ENCODE data around the gene SPAG9.
A peak's percentile ranks its signal among the peaks of the same experiment; 100 is the strongest.

Gene SPAG9

DNA sequence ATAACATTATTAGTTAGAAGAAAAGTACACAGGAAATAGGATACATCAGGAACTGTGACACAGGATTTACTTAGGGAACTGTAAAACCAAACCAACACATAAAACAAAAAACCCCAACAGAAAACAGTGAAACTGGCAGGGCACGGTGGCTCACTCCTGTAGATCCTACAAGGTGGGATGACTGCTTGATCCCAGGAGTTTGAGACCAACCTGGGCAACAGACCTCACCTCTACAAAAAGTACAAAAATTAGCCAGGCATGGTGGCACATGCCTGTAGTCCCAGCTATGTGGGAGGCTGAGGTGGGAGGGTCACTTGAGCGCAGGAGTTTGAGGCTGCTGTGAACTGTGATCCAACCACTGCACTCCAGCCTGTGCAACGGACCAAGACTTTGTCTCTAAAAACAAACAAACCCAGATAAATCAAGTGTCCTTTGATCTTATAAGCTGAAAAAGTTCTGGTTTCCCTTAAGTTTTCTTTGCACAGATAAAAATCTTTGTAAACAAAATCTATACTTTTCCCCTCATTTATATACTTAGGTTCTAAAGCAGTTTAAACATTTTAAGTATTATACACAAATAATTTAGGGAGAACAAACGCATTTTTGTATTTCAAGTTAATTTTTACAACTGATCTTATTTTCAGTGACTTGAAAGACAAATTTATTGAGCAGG lies 143.0 kb downstream of the SPAG9 start:
- DNase-seq: no peak

DNA sequence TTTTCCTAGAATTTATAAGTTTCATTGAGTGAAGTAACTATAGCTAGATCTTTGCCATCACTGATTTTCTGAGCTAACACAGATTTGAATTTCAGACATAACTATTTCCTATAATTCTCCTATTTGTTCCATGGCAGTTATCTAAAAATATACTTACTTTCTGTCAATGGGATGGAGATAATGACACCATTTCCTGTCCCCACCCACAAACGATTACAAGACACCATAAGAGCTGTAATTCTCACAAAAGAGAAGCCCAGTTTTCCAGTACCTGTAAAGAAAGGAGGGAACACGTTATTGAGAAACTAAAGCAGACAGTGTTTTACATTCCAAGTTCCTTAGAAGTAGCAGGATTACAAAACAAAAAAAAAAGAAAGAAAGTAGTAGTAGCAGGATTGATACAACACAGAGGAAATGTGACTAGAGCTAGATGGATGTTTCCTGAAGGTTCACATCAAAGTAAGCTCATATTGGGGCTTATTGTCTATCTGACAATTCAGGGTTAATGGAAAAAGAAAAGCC lies 143.7 kb downstream of the SPAG9 start:
- no peak for DNase-seq

DNA sequence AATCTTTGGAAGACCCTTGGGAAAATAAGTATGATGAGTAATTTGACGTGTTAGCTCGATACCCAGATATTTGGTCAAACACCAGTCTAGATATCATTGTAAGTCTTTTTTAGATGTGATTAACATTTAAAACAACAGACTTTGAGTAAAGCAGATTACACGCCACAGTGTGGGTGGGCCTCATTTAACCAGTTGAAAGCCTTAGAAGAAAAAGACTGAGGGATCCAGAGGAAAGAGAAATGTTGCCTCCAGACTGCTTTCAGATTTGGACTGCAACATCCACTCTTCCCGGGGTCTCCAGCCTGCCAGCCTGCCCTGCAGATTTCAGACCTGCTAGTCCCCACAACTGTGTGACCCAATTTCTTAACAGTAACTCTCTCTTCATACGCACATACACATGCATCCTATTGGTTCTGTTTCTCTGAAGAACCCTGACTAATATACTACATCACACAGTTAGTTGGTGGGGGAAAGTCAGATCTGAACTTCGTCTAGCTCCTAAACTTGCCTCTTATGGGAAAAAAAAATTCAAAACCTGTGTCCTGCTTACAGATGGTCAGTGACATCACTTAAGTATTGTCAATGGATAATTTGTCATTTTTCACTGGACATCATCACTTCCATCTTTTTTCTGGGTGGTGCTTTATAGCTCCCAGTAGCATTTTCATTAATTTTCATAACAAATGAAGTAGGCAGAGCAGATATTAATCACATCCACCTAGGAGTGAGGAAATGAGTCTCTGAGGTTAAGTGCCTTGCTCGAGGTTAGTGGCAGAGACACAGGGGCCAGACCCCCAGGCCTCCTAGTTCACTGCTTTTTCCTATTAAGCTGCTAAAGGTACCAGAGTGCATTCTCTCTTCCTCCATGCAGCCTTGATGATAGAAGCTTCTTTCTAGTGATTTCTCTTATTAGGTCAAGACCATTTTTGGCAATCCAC lies 146.8 kb downstream of the SPAG9 start:
- DNase-seq: no peak

DNA sequence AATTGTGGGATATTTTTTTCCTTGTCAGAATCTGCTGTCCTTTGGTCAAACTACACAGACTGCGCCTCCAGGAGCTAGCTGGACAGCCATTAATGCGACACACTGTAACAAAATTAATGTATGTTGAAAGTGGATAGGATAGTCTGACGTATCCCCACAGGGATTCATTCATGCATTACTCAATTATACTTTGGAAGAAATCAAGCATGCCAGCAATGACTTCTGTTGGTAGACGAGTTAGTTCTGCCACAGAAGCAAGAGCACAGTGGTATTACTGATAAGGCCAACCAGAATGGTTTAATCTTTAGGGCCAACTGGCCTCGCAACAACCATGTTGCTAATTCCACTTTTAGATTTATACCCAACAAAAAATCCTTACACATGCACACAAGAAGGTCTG lies 148.1 kb downstream of the SPAG9 start:
- DNase-seq: no peak

DNA sequence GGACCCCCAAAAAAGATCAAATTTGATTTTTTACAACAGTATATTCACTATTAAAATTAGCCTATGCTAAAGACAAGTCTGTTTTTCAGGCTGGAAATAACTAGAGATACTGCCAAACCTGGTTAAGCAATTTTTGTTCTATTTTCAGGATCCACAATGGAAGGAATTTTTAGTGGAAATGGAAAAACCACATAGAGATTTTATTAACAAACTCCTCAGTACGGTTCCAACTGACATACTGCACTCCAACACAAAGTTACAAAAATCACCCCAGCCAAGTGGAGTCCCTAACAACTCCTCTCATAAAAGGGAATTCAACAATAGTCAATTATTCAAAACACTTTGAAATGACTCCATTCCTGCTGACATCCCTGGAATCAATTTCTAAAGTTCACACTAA lies 152.9 kb downstream of the SPAG9 start:
- DNase-seq: no peak

DNA sequence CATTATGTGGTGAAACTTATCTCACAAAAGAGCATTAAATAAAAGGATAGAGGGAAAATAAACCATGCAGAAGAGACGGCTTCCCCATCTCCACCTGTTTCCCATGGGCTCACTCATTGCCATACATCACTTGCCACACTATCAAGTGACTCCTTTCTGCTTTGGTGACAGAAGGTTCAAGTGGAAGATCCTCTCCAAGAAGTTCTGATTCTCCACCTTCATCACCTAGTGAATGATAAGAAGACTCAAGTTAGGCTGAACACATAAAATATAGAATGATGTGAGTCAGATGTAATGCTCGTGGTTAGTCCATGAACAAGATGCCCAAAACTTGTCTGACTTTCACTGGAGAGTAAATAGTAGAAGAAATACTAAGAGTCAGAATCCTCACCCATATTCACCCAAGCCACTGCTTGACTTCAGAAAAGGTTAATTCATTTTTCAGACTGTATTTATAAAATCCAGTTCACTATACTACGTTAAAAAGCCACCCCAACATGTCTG lies 154.5 kb downstream of the SPAG9 start:
- DNase-seq: no peak

DNA sequence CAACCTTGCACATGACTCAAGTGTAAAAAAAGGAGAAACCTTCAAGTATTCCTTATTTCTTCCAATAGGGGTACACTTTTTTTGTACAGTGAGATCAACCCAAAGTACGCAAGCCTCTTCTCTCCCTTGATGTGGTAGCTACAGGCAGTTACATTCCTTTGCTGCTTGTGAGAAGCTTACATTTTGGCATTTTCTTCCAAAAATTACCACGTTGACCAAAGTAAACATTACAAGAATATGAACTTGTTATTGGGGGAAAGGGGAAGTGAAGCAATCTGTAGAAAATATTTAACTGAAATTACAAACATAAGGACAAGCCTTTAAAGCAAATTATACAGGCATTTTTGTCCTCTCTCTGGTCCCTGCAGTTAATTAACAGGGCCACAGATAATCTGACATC lies 157.5 kb downstream of the SPAG9 start:
- no peak for DNase-seq

DNA sequence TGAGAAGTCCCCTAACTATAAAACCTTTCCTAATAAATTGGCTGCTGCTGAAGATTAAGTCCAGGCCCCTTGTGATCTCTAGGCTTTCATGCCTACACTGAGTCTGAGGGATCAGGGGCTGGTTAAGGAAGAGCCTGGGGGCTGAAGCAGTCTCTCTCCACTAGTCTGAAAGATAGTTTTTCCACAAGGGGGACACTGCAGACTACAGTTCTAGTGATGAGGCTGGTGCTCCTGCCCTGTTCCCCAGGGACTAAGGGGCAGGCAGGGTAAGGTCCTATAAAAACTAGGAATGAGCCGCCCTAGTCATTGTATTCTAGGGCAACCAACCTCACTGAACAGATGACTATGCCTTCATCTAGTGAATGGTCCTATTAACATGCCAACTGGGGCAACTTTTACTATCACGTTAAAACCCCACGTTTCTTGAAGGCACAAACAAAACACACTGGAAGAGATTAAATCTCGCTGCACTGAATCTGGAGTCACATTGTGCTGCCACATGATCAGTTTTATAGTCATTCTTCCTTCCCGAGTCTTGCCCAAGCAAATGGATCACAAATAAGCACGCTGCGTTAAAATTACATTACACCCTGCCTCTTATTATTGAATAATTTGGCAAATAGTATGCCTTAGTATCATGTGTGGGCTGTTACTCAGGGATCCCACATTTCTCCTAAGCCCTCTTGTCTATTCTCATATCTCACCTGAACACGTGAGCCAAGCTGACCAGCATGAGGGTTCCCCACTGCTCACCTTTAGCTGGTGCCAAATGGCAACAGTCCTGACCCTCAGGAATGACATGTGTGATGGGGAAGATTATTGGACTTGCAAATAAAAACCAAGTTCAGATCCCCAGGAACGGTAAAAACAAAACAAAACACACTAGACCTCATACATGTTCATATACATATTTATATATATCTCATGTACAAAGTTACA lies 159.1 kb downstream of the SPAG9 start:
- DNase-seq: no peak

DNA sequence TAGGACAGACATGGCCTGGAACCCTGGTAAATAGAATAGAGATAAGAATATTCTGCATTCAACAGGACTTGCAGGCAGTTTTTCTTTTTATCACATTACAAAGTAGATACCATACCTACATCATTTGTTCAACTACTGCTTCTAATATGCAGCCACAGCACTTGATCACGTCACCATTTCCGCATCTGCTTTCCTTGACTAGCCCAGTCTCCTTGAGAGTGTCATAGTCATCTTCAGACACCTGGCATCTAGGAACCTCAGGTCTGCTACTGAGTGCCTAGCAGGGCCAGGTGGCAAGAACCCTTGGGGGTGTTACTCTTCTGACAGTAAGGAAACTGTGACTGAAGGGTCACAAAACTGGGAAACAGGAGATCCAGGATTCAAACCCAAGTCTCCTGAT lies 161.3 kb downstream of the SPAG9 start:
- no peak for DNase-seq

DNA sequence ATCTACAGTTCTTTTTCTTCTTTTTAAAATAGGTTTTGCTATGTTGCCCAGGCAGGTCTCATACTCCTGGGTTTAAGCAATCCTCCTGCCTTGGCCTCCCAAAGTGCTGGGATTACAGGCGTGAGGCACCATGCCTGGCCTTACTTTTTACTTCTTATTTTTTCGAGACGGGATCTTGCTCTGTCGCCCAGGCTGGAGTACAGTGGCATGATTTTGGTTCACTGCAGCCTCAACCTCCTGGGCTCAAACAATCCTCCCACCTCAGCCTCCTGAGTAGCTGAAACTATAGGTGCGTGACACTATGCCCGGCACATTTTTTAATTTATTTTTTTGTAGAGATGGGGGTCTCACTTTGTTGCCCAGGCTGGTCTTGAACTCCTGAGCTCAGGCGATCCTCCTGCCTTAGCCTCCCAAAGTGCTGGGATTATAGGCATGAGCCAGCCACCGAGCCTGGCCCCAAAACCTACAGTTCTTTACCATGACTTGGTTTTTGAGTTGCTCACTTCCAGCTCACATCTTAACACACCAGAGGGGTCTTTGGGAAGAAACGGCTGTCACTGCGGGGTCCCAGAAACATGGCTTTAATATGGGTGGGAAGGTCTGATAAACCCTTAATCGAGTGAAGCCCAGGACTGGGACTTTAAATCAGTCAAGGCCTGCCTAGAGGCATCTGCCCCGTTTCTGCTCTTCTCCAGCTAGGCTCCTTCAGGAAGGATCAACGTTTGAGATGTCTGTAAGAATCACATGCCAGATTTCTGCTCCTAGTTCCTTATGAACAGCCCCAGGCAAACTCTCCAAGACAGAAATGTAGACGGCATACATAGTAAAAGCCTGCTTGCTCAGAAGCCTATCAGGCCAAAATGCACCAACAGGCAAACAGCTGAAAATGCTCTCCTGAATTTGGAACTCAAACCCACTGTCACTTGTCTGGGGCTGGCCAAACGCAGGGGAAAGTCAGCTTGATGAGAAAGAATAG lies 162.8 kb downstream of the SPAG9 start:
- no peak for DNase-seq

DNA sequence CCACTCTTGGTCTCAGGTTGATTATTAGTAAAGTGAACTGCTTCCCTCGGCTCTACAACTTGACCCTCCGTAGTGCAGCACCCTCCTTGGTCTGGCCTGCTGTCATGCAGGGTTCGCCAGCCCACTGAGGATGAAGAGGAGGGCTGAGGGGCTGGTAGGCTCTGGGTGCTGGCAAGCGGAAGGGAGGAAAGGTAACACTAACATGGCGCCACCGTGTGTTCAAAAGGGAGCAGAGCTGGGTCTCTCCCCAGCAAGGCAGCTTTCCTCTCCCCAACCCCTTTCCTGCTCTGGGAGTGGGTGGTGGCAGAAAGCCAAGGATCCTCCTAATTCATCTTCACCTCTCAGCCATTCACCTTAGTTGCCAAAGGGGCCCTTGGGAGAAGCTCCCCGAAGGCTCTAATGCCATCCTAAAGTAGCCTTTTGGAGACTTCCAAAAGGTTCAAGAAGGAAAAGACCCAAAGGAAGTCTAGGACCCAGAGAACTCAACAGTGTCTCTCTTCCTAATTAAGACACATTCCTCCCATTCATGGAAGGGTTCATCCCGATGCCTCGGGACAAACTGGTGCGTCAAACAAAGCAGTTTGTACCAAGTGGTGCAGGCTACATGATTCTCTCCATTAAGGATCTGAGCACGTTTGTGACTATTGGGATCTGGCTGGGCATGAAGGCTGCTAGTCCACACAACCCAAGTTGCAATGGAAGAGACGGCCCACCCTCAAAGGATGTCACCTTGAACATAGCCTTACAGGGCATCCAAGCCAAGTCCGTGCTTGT lies 163.7 kb downstream of the SPAG9 start:
- peak; percentile 75 for DNase-seq

DNA sequence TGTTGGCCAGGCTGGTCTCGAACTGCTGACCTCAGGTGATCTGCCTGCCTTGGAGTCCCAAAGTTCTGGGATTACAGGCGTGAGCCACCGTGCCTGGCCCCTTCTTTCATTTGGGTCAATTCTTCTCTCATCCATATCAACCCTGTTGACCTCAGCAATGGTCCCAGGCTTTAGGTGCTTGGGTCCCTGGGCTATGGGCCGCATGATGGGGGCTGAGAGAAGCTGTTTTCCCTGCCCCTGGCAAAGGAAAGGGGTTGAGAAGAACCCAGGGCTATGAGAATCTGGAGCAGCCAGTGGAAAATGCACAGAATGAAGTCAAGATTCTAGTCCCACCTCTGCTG lies 164.3 kb downstream of the SPAG9 start:
- DNase-seq: no peak

DNA sequence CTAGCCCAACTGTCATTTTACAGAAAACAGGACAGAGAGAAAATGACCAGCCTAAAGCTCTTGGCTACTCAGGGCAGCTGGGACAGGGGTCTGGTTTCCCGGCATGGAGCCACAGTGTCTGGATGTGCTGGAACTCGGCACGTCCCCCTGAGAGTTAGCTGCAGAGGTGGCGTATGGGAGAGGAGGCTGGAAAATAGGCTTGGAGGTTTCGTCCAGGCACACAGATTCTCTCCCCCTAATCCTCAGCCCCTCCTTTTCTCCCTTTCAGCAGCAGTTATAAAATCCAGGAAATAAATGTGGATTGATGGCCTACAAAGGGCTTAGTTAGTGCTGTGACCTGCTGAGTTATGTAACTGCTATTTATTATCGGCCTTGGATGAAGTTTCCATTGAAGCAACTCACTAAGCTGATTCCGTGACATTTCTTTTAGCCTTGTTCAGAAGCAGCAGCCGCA lies 165.0 kb downstream of the SPAG9 start:
- no peak for DNase-seq

DNA sequence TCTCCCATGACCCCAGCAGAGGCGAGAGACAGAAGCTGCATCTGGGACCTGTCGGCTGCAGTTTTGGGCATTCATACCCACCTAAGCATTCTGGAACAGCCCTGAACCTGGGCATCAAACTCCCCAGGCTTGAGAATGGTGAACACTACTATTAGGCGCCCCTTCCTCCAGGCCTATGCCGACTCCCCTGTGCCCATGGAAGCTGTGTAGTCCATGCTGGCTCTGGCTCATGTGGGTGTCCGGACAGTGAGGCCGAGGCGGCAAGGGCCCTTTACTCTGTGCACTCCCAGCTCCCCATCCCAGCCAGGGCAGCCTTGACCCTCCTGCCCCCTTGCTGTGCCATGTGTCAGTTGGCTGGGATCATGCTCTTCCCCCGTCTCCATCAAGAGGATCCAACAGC lies 165.5 kb downstream of the SPAG9 start:
- no peak for DNase-seq

DNA sequence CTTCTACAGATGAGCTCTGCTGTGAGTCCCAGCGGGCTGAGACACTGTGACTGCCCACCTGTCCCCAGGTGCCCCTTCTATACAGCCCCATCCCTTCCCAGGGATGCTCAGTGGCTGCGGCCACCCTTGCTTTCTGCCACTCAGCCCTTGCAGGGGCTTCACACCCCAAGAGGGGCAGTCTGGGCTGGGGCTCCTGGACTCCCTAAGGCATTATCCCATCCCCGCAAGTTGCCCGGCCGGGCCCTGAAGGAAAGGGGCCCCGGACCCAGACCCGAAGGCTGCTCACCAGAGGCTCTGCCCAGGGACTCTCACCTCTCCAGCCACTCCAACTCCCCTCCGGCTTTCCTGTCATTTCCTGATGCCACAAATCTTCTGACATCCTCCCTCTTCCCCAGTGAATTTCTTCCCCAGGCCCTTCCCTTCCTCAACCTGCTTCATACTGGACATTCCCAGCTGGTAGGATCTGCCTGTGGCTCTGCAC lies 166.0 kb downstream of the SPAG9 start:
- no peak for DNase-seq

DNA sequence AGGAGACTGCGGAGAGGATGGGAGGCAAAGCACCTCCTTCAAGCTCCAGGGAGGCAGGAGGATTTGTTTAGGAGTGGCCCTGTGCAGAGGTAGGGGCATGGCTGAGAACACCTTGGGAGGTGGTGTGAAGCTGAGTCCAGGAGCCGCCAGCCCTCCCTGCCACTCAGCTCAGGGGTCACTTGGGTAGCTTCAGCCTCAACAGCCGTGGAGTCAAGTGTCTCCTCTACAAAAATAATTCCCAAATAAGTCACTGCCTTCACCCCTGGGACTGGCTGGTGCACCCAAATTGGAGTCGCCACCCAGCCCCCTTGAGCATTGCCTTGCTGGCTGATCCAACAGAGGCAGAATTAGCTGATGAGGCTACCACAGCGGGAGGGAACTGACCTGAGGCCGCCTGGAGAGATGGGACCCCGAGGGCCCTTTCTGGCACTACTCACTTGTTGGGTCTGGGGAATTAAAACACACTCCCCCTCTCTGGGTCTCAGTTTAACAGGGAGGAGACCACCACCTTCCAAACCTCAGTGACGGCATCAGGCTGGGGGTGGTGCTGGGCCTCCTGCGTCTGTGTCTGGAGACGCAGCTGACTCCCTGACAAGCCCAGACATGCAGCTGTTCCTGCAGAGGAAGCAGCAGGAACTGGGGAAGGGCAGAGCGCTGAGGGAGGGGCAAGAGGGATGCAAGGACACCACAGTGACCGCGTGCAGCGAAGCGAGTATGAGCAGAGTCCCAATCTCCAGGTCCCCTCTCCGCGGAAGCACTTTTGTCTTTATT lies 166.7 kb downstream of the SPAG9 start:
- no peak for DNase-seq

DNA sequence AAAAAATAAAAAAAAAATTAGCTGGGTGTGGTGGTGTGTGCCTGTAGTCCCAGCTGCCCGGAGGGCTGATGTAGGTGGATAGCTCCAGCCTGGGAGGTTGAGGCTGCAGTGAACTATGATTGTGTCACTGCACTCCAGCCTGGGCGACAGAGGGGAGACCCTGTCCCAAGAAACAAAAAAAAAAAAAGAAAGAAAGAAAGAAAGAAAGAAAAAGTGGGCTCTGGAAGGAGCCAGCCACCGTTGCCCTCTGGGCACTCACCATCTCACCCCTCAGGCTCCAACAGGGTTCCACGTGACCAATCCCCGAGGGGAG lies 167.2 kb downstream of the SPAG9 start:
- DNase-seq: no peak

DNA sequence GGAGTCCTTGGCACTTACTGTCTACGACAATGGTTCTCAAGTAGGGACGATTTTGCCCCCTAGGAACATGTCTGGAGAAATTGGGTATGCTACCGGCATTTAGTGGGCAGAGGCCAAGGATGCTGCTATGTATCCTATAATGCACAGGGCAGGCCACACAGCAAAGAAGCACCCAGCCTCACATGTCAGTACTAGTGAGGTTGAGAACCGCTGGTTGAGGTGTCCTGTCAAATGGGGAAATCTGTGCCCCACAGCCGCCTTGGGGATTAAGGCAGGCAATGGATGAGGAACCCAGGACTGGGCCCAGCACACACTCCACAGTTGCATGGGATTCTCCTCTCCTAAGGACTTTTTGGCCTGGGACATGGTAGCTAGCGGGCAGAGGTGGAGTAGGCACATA lies 167.8 kb downstream of the SPAG9 start:
- no peak for DNase-seq

DNA sequence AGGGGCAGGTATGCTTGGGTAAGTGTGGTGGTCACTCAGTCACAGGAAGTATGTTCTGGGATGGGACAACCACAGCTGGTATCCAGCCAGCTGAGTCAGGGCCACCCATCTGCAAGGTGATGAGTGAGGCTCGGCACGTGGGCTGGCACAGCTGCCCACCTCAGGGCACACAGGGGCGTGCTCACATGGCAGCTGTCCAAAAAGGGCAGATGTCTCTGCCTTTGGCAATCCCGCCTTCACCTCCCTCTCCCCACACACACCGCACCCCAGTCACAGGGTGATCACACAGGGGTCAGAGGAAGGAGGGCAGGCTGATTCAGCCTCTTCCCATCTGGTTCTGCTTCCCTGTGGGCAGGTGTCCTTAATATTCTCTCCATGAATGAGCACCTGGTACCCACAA lies 168.7 kb downstream of the SPAG9 start:
- no peak for DNase-seq
